IMR-90 (cell line): ENCODE data around the gene PLIN4.
"Not testable (repeated sequence)": the region's sequence is repeated elsewhere in the genome, so short reads cannot be mapped to it uniquely, and the experiment has no call there.

ENCODE experiments used
- BHLHE40 ChIP-seq: fragments of 150-350 bp; IDR thresholded peaks from 2 replicates; pipeline ENCODE4 v1.6.1; 2016; ENCODE audit warnings: mild to moderate bottlenecking, low read depth, low read length
- CHD1 ChIP-seq: IDR thresholded peaks from 2 replicates; pipeline ENCODE4 v1.6.1; 2012; ENCODE audit warnings: low read depth, low read length, improper control_type of control experiment
- CTCF ChIP-seq: conservative IDR thresholded peaks from 2 replicates; pipeline ENCODE4 v1.5.1; 2012; ENCODE audit warnings: mild to moderate bottlenecking, low read depth, low read length, improper control_type of control experiment
- FOS ChIP-seq: fragments of 150-350 bp; IDR thresholded peaks from 2 replicates; pipeline ENCODE4 v1.6.1; 2016; ENCODE audit warnings: low read depth, low read length
- POLR2A ChIP-seq: IDR thresholded peaks from 2 replicates; pipeline ENCODE4 v1.6.1; 2012; ENCODE audit warnings: mild to moderate bottlenecking, low read depth, low read length
- RAD21 ChIP-seq: IDR thresholded peaks from 2 replicates; pipeline ENCODE4 v1.6.1; 2012; ENCODE audit warnings: low read length, improper control_type of control experiment
- RCOR1 ChIP-seq: IDR thresholded peaks from 2 replicates; pipeline ENCODE4 v1.6.1; 2012; ENCODE audit warnings: mild to moderate bottlenecking, low read length, improper control_type of control experiment; ENCODE audit not compliant: insufficient replicate concordance
- USF2 ChIP-seq: fragments of 150-350 bp; IDR thresholded peaks from 2 replicates; pipeline ENCODE4 v1.6.1; 2017; ENCODE audit warnings: mild to moderate bottlenecking, antibody characterized with exemption, low read length, low read depth

GRCh38 chr19:4563562-4563961, 45.3 kb upstream of the PLIN4 start:
- not testable (repeated sequence) for TF ChIP-seq CTCF, BHLHE40, CHD1, RAD21, USF2, FOS, RCOR1, POLR2A
